C4-2B (cell line): ENCODE measurements around the gene ODF4.

Source experiments
- H3K27ac ChIP-seq: fragments of 450-650 bp; 2 replicates; pipeline ENCODE4 v1.5.1; 2017
- ZFX ChIP-seq: fragments of 450-650 bp; IDR thresholded peaks from 2 replicates; pipeline ENCODE4 v1.6.1; 2017
- TF ChIP-seq, protein P1 (sequence below): fragments of 450-650 bp; conservative IDR thresholded peaks from 2 replicates; pipeline ENCODE4 v1.5.1; 2017; ENCODE audit warnings: mild to moderate bottlenecking

Gene ODF4

DNA sequence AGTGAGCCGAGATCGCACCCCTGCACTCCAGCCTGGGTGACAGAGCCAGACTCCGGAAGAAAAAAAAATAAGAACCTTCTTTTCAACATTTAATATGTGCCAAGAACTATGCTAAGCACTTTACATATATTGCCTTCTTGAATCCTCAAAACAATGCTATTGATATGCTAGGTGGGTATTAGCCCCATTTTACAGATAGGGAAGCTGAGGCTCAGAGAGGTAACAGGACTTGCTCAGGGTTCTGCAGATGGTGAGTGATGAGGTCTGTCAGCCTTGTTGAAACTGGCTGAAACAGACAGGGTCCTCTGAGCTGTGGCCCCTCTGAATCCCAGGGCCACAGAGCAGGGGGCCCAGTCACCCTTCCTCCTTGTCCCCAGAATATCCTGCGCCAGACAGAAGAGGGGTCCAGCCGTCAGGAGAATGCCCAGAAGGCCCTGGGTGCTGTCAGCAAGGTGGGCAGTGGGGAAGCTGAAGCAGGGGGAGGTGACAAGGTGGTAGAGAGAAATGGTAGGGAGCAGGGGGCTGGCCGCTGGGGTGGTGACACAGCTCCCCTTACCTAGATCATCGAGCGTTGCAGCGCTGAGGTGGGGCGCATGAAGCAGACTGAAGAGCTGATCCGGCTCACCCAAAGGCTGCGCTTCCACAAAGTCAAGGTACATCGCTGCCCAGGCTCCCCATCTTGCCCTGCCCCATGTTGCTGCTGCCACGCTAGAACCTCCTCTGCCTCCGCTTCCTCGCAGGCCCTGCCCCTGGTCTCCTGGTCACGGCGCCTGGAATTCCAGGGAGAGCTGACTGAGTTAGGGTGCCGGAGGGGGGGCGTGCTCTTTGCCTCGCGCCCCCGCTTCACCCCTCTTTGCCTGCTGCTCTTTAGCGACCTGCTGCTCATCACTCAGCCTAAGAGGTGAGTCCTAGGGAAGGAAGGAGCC lies 21.4 kb upstream of the ODF4 start:
- TF ChIP-seq ZFX = no peak
- TF ChIP-seq, protein P1, sequence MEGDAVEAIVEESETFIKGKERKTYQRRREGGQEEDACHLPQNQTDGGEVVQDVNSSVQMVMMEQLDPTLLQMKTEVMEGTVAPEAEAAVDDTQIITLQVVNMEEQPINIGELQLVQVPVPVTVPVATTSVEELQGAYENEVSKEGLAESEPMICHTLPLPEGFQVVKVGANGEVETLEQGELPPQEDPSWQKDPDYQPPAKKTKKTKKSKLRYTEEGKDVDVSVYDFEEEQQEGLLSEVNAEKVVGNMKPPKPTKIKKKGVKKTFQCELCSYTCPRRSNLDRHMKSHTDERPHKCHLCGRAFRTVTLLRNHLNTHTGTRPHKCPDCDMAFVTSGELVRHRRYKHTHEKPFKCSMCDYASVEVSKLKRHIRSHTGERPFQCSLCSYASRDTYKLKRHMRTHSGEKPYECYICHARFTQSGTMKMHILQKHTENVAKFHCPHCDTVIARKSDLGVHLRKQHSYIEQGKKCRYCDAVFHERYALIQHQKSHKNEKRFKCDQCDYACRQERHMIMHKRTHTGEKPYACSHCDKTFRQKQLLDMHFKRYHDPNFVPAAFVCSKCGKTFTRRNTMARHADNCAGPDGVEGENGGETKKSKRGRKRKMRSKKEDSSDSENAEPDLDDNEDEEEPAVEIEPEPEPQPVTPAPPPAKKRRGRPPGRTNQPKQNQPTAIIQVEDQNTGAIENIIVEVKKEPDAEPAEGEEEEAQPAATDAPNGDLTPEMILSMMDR = no peak

DNA sequence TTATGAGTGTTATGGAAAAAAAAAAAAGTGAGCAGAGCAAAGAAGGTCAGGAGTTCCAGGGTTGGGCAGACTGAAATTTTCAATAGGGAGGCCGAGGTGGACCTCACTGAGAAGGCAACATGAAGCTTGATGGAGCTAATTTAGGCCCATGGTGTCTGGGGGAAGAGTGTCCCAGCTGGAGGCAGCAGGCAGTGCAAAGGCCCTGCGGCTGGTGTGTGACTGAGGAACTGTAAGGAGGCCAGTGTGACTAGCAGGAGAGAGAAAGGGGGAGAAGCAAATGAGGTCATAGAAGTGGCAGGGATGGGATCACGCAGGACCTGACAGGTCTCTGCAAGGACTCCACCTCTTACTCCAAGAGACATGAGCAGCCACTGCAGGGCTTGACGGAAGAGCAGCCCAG lies 19.4 kb upstream of the ODF4 start:
- no peak for TF ChIP-seq ZFX
- TF ChIP-seq, protein P1 = no peak
- H3K27ac ChIP-seq = no peak overlapping the region

More for the DNA sequence above, 21.4 kb upstream of the ODF4 start:
- no peak overlapping the region for H3K27ac ChIP-seq

DNA sequence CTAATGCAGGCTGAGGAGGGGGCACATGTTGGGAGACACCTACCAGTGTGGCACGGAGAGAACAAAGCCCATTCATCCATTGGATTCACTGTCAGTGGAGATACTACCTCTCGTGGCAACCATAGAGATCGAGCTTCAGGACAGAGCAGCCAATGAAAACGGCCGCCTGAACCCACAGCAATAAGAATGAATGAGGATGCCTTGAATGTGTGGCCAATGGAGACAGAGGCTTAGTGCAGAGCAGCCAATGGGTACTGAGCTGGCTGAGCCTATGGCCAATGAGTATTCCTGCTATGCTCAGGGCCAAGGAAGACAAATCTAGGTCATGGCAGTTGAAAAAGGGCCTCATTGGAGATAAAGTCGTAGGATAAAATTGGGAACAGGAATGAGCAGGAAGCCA lies 18.6 kb upstream of the ODF4 start:
- TF ChIP-seq ZFX = no peak
- TF ChIP-seq, protein P1 = no peak
- H3K27ac ChIP-seq = no peak overlapping the region

DNA sequence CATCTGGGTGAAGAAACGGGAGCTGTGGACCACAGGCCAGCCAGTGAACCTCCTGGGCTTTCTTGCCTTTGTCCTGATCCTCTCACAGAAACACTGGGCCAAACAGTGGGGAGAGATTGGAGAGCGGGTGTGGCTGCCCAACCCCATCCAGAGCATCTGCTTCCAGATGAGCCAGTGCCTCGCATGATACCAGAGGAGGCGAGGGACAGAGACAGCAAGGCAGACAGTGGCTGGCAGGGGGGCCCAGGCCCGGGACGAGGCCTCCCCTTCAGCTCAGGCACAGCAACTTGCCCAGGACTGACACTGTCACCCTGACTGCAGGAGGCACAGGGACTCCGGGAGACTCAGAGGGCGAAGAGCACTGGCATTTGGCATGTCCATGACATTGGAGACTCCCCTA lies 17.6 kb upstream of the ODF4 start:
- peak overlapping the region; percentile 75; the same call in 1 of the 2 replicates for H3K27ac ChIP-seq
- TF ChIP-seq, protein P1 = no peak
- no peak for TF ChIP-seq ZFX

DNA sequence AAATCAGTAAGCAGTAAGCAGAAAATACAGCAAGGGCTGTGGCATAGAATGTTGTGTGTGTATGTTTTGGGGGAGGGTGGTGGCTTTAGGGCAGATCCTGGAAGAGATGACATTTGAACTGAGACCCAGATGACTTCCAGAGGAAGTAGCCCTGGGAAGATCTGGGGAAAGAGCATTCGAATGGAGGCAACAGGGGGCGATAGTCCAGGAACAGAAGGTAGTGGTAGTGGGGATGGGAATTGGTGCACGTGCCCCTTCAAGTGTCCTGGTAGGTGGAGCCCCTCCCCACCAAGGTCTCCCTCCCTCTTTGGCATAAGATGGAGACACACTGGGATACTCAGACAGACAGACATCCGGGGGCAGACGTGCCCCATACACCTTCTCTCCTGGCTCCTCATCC lies 15.5 kb upstream of the ODF4 start:
- peak overlapping the region; percentile 75 for H3K27ac ChIP-seq
- TF ChIP-seq ZFX = no peak
- TF ChIP-seq, protein P1 = no peak

DNA sequence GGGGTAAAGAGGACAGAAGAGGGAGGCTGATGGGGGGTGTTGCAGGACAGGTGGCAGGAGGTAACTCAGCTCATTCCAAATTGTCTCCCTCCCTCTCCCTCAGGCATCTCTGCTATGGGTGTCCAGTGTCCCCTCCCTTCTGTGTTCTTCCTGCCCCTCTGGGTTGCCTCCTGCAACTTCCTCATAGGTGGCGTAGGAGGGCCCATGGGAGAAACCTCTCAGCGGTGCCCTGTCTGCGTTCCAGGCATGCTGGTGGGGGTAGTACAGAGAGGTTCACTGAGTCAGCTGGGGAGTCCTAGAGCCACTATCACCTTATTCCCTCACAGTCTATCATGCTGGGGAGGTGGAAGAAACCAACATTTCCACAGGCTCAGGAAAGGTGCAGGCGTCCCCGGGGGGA lies 14.7 kb upstream of the ODF4 start:
- TF ChIP-seq, protein P1 = no peak
- no peak for TF ChIP-seq ZFX
- H3K27ac ChIP-seq = peak overlapping the region; percentile 75

DNA sequence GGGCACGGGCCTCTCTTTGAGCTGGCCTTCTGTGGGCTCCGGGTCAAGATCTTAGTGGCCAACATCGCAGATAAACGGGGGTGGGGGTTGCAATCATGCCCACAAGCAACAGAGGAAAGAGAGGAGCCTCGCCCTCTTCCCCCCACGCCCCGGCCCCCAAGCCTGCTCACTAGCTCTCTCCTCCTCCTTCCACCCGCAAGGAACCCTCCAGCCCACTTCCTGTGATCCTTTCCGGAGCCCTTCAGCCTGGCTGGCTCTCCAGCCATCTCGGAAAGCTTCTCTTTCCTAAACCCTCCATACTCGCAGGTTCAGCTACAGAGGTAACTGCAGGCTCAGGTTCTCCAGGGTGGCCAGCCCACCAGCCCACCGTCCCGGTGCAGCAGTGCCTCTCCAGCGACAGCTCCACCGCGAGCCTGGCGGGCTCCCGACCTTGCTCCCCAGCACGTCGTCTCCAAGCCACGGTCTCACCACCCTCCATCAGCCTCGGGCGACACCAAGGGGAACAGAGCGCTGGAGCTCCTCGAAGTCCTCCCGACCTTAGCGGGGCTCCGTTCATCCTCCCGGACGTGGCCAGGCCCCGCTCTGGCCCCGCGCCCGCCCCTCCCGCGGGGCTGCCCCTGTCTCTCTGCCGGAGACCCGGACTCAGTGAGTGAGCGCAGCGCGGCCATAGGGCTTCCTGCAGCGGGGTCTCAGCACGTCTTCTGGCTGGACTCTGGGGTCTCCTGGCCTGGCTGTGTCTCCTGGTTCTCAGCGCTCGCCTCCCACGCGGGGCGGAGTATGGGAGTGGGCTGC lies 12.9 kb upstream of the ODF4 start:
- H3K27ac ChIP-seq = no peak overlapping the region
- no peak for TF ChIP-seq ZFX
- TF ChIP-seq, protein P1 = no peak
